GM18505 (cell line): Measurements from ENCODE around the gene CHST11.

Experiments used
- ATAC-seq: cut with Tn5 transposase; IDR thresholded peaks from one replicate; pipeline ENCODE4 v1.9.1; 2021; ENCODE audit not compliant: unreplicated experiment
- POLR2A ChIP-seq: IDR thresholded peaks from 4 replicates; pipeline ENCODE4 v1.6.1; 2011; ENCODE audit warnings: borderline replicate concordance; ENCODE audit not compliant: insufficient read depth, insufficient read length; ENCODE audit errors: extremely low read depth

Gene CHST11

GRCh38 chr12:104641862-104642261, 185.1 kb downstream of the CHST11 start:
- ATAC-seq, result peak; percentile 92
- TF ChIP-seq POLR2A, result no peak

- no peak for TF ChIP-seq POLR2A
- ATAC-seq, result no peak
These were observed 186.5 kb downstream of the CHST11 start for GRCh38 chr12:104643093-104643818.

- no peak for ATAC-seq
- TF ChIP-seq POLR2A, result no peak
These were observed 187.3 kb downstream of the CHST11 start for GRCh38 chr12:104643819-104644669.

GRCh38 chr12:104648756-104649155, 192.0 kb downstream of the CHST11 start:
- TF ChIP-seq POLR2A, result no peak
- ATAC-seq, result no peak

GRCh38 chr12:104649217-104649824, 192.6 kb downstream of the CHST11 start:
- no peak for ATAC-seq
- no peak for TF ChIP-seq POLR2A

- ATAC-seq, result no peak
- no peak for TF ChIP-seq POLR2A
These were observed 193.2 kb downstream of the CHST11 start for GRCh38 chr12:104649921-104650320.

GRCh38 chr12:104650541-104650940, 193.8 kb downstream of the CHST11 start:
- no peak for ATAC-seq
- TF ChIP-seq POLR2A, result no peak

- ATAC-seq, result no peak
- no peak for TF ChIP-seq POLR2A
These were observed 195.1 kb downstream of the CHST11 start for GRCh38 chr12:104651811-104652210.

GRCh38 chr12:104652358-104652757, 195.6 kb downstream of the CHST11 start:
- no peak for ATAC-seq
- TF ChIP-seq POLR2A, result no peak

GRCh38 chr12:104652910-104653309, 196.2 kb downstream of the CHST11 start:
- no peak for TF ChIP-seq POLR2A
- no peak for ATAC-seq

- no peak for TF ChIP-seq POLR2A
- ATAC-seq, result no peak
These were observed 197.2 kb downstream of the CHST11 start for GRCh38 chr12:104653730-104654664.

- no peak for TF ChIP-seq POLR2A
- ATAC-seq, result no peak
These were observed 198.2 kb downstream of the CHST11 start for GRCh38 chr12:104654665-104655609.
